B cell (primary cell): ENCODE data around the gene FUS.

ENCODE experiments used
- CTCF ChIP-seq: fragments of 200-600 bp; IDR thresholded peaks from one replicate; pipeline ENCODE4 v1.8.0; 2022; ENCODE audit warnings: antibody characterized with exemption, mild to moderate bottlenecking
- EZH2 ChIP-seq: IDR thresholded peaks from 2 replicates; pipeline ENCODE4 v1.6.1; 2012; ENCODE audit warnings: borderline replicate concordance, low read depth, mild to moderate bottlenecking, moderate library complexity, low read length; ENCODE audit not compliant: insufficient read depth, poor library complexity, severe bottlenecking

- TF ChIP-seq CTCF (no peak), EZH2 (no peak)
Observed at GRCh38 chr16:31138621-31139578, 41.0 kb upstream of the FUS start.
